ENCODE measurements around the gene KRTAP5-10. TPM values are rescaled to one million over a fixed set of nuclear protein-coding genes. Genes with fewer than 3 reads are reported as not detected.

The KRTAP5-10 gene
- total and polyA plus RNA-seq, 9 of the 15 experiments (the other 6 are each of a cell fraction or from before 2014, with no cell fraction given) = not detected

- Histone ChIP-seq H3K4me3 (no peak overlapping the region), H3K4me1 (replicated peaks in 1 of 2; ENCODE audit: control insufficient read depth in 2 of 2, insufficient read depth in 2 of 2, low read length in 2 of 2) (no peaks in the 10 kb centered on the region; a peak in 1 of 5 replicates), H2AFZ (ENCODE audit: low read depth, low read length) (no peak overlapping the region), H3K9me1 (ENCODE audit: control insufficient read depth, insufficient read depth, low read length) (no peaks in the 10 kb centered on the region), H3K4me2 (ENCODE audit: insufficient read depth, low read length) (no peak overlapping the region), H3K9ac (ENCODE audit: insufficient read depth in 1 of 2, low read depth in 2 of 2, low read length in 2 of 2) (no peak overlapping the region), H4K20me1 (replicated peaks; ENCODE audit: control insufficient read depth, insufficient read depth, low read length) (no peaks in the 10 kb centered on the region), H3K9me3 (replicated peaks; ENCODE audit: control insufficient read depth, insufficient read depth, low read depth, low read length) (peaks cover 2% of the 10 kb centered on the region; the same call in 1 of the 2 replicates), H3K27ac (ENCODE audit: extremely low read depth, low read depth, low read length) (no peak overlapping the region), H3K79me2 (ENCODE audit: control insufficient read depth, insufficient read depth, low read length) (no peaks in the 10 kb centered on the region), H3K36me3 (ENCODE audit: control insufficient read depth, insufficient read depth, low read length) (no peaks in the 10 kb centered on the region), H3K27me3 (ENCODE audit: control insufficient read depth in 2 of 2, insufficient read depth in 2 of 2, low read length in 2 of 2) (peaks cover 55 to 76% of the 10 kb centered on the region in 2 experiments)
- in situ Hi-C loops (cut with MboI) (no loop called here), intact Hi-C loops (cut with micrococcal nuclease) (no loop called here)
- DNase-seq (ENCODE audit: extremely low read depth in 1 of 4, low spot score in 3 of 4) = no peak
- FAIRE-seq = no peak
- ChIA-PET POLR2A (no interaction called here), CTCF (ENCODE audit: low intra/inter-chr PET ratio) (interaction anchor here (0.6 kb wide), 1 partner anchor 1108 kb away, joined by 4 read pairs; no protein-coding TSS in a partner anchor)
- no peak for ATAC-seq
- no TSS peak for BruUV-seq (replicated peaks)
- 3% methylated on average over 13 of the region's 15 CpGs for WGBS (ENCODE audit: insufficient coverage, low coverage, missing lambda C conversion rate)
- TF ChIP-seq, protein P1, sequence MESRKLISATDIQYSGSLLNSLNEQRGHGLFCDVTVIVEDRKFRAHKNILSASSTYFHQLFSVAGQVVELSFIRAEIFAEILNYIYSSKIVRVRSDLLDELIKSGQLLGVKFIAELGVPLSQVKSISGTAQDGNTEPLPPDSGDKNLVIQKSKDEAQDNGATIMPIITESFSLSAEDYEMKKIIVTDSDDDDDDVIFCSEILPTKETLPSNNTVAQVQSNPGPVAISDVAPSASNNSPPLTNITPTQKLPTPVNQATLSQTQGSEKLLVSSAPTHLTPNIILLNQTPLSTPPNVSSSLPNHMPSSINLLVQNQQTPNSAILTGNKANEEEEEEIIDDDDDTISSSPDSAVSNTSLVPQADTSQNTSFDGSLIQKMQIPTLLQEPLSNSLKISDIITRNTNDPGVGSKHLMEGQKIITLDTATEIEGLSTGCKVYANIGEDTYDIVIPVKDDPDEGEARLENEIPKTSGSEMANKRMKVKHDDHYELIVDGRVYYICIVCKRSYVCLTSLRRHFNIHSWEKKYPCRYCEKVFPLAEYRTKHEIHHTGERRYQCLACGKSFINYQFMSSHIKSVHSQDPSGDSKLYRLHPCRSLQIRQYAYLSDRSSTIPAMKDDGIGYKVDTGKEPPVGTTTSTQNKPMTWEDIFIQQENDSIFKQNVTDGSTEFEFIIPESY (CRISPR knock-in tag; IDR thresholded peaks at IDR 0.05) = no peak
- TF ChIP-seq STAT5B (CRISPR knock-in tag; IDR thresholded peaks at IDR 0.05) = no peak
- no peak for TF ChIP-seq KLF13 (tag; IDR thresholded peaks at IDR 0.05; ENCODE audit: borderline replicate concordance, low read depth)
- no peak for TF ChIP-seq NR3C1 (CRISPR knock-in tag; IDR thresholded peaks at IDR 0.05)
- no peak for TF ChIP-seq PBX2 (CRISPR knock-in tag; IDR thresholded peaks at IDR 0.05; ENCODE audit: low read depth)
- no peak for TF ChIP-seq PBX2 (tag; conservative IDR thresholded peaks at IDR 0.05; ENCODE audit: low read depth)
- no peak for TF ChIP-seq MXI1 (IDR thresholded peaks at IDR 0.05; ENCODE audit: low read depth, low read length)
- no peak for TF ChIP-seq U2AF1 (optimal IDR thresholded peaks at IDR 0.05; ENCODE audit: low read depth, low read length)
- TF ChIP-seq, protein P2, sequence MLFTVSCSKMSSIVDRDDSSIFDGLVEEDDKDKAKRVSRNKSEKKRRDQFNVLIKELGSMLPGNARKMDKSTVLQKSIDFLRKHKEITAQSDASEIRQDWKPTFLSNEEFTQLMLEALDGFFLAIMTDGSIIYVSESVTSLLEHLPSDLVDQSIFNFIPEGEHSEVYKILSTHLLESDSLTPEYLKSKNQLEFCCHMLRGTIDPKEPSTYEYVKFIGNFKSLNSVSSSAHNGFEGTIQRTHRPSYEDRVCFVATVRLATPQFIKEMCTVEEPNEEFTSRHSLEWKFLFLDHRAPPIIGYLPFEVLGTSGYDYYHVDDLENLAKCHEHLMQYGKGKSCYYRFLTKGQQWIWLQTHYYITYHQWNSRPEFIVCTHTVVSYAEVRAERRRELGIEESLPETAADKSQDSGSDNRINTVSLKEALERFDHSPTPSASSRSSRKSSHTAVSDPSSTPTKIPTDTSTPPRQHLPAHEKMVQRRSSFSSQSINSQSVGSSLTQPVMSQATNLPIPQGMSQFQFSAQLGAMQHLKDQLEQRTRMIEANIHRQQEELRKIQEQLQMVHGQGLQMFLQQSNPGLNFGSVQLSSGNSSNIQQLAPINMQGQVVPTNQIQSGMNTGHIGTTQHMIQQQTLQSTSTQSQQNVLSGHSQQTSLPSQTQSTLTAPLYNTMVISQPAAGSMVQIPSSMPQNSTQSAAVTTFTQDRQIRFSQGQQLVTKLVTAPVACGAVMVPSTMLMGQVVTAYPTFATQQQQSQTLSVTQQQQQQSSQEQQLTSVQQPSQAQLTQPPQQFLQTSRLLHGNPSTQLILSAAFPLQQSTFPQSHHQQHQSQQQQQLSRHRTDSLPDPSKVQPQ (CRISPR knock-in tag; IDR thresholded peaks at IDR 0.05; ENCODE audit: borderline replicate concordance) = no peak
- no peak for TF ChIP-seq ZNF395 (CRISPR knock-in tag; IDR thresholded peaks at IDR 0.05)
Measured at GRCh38 chr11:71542879-71543777, 22.2 kb upstream of the KRTAP5-10 start.
